Embryonic facial prominence (tissue), 1 donor: Measurements from ENCODE around the gene ZNF101.
"Not testable (repeated sequence)": the region's sequence is repeated elsewhere in the genome, so short reads cannot be mapped to it uniquely, and the experiment has no call there.

Source experiments
- DNase-seq: peaks from one replicate; pipeline ENCODE4 v3.0.0-alpha.2; 2016; ENCODE audit errors: extremely low spot score

Gene ZNF101

DNA sequence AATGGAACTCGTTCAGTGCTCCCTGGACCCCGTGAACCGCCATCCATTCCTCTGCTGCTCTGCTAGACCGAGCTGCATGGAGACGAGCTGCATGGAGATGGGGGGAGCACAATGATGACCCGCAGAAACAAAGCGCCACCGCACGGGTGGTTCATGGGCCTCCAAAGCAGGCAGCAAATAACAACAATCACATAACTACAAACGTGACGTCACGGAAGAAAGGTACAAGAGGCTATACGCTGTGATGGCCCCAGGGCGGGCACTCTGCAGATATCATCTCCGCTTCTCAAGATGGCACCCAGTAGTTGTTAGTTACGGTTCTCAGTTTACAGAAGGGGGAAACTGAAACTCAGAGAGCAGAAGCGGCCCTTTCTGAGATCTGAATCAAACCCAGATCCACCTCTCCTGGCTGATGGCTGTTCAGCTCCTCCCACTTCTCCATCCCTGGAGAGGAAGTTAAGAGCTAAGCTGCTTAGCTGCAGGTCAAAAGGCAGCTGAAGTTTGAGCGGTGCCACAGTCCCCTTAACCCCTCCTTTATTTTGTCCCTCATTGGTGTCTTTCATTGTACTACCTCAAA is 6.9 kb upstream of the ZNF101 start:
- DNase-seq = no peak

DNA sequence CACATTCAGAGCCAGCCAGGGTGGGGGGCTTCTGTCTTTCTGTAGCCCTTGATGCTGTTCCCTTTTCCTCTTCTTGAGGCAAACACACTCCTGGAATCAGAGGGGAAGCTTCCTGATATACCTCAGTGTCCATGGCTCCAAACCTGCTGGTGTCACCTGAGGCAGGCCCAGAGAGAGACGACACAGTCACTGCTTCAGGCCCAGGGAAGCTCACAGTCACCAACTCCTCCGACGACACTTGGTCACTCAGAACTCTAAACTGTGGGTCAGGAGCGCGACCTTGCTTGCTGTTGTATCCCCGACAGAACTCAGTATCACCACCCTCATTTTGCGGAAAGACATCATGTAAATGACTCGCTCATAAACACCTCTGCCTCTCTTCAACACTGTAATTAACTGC is 6.3 kb upstream of the ZNF101 start:
- no peak for DNase-seq

DNA sequence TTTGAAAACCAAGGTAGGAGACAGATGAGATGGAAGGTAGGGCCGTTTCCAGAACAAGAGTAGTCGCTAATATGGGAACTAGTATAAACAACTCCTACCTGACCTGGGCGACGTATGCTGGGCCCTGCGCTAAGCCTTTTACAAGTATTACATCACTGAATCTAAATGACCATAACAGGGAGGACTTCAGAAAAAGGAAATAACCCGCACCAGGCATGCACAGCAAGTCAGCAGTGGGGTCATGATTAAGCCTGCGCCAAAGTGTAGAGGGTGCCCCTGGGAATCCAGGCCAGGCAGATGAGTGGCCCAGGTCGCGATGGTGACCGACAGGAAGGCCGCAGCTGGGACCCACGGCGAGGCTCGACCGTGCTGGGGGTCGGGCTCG is 5.8 kb upstream of the ZNF101 start:
- DNase-seq = no peak

DNA sequence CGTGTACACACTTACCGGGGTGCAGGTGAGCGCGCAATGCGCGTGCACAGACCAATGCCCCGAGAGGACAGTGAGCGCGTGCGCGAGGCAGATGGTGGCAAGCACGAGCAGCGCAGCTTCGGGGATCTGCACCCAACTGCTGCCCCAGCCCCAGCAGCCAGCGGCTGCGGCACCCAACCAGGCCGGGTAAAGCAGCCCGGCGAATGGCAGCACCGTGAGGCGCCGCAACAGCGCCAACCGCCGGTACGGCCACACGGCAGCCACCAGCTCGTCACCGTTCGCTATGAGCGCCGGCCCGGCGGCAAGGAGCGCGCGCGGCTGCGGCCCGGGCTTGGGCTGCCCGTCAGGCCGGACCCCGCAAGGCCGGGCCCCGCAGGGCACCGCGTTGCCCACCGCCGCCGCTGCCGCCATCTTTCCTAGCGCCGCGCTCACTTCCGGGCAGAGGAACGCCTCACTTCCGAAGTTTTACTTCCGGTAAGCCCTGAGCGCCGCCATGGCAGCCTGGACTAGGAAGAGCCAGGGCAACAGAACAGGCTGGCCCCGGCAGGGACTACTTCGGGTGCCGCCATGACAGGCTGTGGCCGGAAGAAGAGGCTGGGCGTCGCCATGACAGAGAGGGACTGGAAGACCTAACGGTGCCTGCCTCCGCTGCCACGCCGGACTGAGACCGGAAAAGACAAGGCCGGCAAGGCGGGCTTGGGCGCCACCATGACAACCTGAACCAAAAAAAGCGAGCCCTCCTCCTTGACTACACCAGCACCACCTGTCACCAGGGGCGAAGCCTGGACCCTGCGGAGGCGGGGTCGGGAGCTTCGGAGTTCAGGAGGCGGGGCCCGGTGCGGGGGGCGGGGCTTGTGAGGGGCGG is 5.2 kb upstream of the ZNF101 start, which contains the start of gene ATP13A1:
ATP13A1 (minus strand) TSS at position 421 of the 865 bp plus-strand sequence; CDS start at position 411, 10 bp downstream.
- DNase-seq = peak; percentile 93

DNA sequence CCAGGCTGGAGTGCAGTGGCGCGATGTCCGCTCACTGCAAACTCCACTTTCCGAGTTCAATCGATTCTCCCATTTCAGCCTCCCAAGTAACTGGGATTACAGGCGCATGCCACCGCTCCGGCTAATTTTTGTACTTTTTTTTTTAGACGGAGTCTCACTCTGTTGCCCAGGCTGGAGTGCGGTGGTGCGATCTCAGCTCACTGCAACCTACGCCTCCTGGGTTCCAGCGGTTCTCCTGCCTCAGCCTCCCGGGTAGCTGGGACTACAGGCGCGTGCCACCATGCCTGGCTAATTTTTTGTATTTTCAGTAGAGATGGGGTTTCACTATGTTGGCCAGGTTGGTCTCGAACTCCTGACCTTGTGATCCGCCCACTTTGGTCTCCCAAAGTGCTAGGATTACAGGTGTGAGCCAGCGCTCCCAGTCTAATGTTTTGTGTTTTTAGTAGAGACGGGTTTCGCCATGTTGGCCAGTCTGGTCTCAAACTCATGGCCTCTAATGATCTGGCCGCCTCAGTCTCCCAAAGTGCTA is 3.2 kb upstream of the ZNF101 start:
- not testable (repeated sequence) for DNase-seq

DNA sequence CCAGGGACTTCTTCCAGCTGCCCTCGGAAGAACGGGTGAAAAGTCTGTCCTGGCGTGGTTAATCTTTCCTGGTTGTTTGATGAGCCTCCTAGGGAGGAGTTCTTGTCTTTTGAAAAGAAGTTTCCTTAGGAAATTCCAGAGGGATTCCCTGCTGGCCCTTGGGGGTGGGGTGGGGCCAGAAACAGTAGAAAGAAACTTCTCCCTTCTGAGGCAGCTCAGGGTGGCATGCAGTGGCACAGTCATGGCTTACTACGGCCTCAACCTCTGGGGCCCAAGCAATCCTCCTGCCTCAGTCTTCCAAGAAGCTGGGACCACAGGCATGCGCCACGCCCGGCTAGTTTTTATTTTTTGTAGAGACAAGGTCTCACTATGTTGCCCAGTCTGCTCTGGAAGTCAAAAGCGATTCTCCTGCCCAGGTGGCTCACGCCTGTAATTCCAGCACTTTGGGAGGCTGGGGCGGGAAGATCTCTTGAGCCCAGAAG is 1.5 kb downstream of the ZNF101 start:
- no peak for DNase-seq

DNA sequence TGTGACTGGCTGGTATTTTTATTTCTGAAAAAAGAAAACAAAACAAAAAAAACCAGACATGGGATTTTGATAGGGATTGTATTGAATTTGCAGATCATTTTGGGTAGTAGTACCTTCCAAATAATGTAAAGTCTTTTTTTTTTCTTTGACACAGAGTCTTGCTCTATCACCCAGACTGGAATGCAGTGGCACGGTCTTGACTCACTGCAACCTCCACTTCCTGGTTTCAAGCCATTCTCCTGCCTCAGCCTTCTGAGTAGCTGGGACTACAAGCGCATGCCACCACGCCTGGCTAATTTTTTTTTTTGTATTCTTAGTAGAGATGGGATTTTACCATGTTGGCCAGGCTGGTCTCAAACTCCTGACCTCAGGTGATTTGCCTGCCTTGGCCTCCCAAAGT is 4.2 kb downstream of the ZNF101 start:
- DNase-seq = no peak

DNA sequence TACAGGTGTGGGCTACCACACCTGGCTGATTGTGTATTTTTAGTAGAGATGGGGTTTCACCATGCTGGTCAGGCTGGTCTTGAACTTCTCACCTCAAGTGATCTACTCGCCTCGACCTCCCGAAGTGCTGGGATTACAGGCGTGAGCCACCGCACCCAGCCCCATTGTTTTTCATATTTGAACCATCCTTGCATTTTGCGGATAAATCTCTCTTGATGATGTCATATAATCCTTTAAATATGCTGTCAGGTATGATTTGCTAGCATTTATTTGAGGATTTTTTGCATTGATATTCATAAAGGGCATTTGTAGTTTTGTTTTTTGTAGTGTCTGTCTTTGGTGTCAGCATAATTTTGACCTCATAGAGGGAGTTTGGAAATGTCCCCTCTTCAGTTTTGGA is 5.7 kb downstream of the ZNF101 start:
- no peak for DNase-seq

DNA sequence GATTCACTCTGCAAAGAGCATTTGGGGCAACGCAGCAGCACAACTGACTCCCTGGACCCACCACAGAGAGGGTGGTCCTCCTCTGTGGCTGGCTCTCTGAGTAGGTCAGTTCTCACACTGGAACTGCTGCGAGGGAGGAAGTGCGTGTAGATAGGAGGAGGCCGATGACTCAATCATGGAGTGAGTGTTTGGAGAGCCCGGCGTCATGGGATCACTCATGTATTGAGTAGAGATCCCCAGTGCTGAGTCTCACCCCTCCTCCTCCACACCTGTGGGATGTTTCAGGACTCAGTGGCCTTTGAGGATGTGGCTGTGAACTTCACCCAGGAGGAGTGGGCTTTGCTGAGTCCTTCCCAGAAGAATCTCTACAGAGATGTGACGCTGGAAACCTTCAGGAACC is 8.9 kb downstream of the ZNF101 start:
- no peak for DNase-seq

DNA sequence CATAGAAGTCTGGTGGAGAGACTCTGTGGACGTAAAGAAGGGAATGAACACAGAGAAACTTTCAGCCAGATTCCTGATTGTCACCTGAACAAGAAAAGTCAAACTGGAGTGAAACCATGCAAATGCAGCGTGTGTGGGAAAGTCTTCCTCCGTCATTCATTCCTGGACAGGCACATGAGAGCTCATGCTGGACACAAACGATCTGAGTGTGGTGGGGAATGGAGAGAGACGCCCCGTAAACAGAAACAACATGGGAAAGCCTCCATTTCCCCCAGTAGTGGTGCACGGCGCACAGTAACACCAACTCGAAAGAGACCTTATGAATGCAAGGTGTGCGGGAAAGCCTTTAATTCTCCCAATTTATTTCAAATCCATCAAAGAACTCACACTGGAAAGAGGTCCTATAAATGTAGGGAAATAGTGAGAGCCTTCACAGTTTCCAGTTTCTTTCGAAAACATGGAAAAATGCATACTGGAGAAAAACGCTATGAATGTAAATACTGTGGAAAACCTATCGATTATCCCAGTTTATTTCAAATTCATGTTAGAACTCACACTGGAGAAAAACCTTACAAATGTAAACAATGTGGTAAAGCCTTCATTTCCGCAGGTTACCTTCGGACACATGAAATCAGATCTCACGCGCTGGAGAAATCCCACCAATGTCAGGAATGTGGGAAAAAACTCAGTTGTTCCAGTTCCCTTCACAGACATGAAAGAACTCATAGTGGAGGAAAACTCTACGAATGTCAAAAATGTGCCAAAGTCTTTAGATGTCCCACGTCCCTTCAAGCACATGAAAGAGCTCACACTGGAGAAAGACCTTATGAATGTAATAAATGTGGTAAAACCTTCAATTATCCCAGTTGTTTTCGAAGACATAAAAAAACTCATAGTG is 10.8 kb downstream of the ZNF101 start:
- DNase-seq = no peak

DNA sequence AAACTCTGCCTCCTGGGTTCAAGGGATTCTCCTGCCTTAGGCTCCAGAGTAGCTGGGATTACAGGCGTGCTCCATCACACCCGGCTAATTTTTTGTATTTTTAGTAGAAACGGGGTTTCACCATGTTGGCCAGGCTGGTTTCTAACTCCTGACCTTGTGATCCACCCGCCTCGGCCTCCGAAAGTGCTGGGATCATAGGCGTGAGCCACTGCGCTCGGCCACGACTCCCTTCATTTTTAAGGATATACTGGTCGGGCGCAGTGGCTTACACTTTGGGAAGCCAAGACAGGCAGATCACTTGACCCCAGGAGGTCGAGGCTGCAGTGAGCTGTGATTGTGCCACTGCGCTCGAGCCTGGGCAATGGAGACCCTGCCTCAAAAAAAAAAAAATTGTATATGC is 17.5 kb downstream of the ZNF101 start:
- DNase-seq = not testable (repeated sequence)

DNA sequence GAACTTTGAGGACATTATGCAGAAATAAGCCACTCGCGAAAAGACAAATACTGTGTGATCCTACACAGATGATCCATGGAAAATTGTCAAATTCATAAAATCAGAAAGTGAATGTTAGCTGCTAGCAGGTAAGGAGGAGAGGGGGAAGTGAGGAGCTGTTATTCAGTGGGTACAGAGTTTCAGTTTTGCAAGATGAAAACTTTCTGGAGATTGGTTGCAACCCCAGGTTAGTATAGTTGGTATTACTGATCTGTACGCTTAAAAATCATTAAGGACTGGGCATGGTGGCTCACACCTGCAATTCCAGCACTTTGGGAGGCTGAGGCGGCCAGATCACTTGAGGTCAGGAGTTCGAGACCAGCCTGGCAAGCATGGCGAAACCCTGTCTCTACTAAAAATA is 17.9 kb downstream of the ZNF101 start:
- DNase-seq = no peak

DNA sequence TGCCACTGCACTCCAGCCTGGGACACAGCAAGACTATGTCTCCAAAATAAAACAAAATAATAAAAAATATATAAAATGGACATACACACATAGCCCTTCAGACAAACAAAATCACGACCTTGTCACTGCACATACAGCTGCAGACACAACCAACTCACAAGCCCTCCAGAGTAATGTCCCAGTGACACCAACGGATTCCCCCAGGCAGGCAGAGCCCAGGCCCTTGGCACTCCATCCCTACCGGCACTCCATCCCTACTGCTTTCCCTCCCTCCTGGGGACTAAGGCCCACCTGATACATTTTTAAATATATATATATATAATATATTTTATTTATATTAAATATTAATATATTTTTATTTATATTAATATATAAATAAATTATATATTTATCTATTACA is 18.5 kb downstream of the ZNF101 start:
- no peak for DNase-seq

DNA sequence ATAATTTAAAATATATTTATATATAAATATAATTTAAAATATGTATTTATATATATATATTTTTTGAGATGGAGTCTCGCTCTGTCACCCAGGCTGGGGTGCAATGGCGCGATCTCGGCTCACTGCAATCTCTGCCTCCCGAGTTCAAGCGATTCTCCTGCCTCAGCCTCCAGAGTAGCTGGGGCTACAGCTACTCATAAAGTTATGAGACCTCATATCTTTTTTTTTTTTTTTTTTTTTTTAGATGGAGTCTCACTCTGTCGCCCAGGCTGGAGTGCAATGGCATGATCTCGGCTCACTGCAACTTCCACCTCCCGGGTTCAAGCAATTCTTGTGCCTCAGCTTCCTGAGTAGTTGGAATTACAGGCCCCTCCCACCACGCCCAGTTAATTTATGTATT is 20.4 kb downstream of the ZNF101 start:
- DNase-seq = not testable (repeated sequence)

DNA sequence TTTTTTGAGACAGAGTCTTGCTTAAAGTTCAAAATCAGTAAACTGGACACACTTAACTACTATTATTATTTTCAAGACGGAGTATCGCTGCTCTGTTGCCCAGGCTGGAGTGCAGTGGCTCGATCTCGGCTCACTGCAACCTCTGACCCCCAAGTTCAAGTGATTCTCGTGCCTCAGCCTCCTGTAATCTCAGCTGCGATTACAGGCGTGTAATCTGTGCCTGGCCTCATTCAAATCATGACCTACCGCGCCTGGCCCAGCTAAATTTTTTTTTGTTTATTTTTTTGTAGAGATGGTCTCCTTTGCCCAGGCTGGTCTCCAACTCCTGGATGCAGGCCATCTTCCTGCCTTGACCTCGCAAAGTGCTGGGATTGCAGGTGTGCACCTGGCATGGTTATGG is 23.0 kb downstream of the ZNF101 start:
- DNase-seq = no peak

DNA sequence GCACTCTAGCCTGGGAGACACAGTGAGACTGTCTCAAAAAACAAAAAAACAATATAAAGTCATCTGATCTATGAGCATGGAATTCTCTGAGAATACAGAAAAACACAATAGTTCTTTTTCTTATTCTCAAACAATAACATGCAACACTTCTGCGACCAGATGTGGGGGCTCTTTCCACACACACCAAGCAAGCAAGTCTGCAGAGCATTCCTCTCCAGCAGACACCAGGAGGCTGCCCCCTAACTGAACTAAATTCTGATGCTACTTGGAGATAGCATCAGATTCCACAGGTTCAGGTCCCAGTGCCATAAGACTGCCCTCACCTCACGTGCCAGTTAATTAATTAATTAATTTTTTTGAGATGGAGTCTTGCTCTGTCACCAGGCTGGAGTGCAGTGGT is 27.7 kb downstream of the ZNF101 start:
- no peak for DNase-seq

DNA sequence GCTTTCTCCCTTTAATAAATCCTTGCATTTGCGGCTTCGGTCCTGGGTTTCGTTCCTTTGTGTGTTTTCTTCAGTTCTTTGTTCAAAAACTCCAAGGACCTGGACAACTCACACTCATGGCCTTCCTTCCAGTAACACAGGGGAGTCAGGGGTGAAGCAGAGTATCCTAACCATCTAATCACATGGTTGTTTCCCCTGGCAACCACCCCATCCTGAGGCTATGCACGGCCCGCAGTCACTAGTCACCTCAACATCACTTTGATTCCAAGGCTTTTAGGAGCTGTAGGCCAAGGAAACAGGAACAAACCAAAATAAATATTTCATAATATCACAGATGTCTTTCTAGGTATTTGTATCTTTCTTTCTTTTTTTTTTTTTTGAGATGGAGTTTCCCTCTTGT is 28.9 kb downstream of the ZNF101 start:
- no peak for DNase-seq

DNA sequence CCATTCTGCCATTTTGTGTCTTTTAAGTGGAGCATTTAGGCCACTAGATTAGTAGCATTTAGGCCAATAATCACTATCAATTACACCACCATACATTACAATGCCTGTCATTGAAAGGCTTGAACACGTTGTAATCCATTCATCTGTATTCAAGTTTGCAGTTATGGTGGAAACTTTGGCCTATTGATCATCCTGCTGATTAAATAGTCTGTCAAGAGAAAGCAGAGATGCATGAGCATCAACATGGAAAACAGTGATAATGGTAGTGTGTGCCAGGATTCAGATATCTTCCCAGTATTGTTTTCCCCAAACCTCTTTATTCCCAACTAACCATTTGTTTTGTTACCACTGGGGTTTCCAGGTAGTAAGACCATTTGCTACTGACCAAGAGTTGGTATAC is 31.9 kb downstream of the ZNF101 start:
- DNase-seq = not testable (repeated sequence)

DNA sequence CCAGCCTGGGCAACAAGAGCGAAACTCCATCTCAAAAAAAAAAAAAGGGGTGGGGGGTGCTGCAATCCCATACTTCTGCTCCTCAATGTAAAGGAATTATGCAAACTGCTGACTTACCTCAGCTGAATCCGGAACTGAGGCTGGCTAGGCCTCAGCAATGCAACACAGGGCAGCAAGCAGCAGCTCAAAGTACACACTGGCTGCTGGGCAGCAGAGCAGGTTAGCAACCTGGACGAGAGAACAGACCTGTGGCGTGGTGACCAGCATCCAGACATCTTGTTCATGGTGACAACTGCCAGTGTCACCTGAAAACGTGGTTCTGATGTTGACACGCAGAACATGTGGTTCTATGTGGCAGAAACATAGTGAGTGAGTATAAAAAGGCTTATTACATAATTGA is 36.2 kb downstream of the ZNF101 start:
- DNase-seq = no peak

DNA sequence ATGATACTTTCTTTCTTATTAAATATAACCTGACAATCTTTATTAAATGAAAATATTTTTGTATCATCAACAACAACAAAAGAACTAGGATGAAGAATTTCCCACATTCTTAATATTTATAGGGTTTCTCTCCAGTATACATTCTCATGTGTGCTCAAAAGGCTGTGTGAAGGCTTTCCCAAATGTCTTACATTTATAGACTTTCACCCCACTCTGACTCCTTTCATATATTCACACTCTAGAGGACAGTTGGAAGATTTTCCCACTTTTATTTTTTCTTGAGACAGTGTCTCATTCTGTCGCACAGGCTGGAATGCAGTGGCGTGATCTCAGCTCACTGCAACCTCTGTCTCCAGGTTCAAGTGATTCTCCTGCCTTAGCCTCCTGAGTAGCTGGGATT is 41.9 kb downstream of the ZNF101 start:
- DNase-seq = no peak

DNA sequence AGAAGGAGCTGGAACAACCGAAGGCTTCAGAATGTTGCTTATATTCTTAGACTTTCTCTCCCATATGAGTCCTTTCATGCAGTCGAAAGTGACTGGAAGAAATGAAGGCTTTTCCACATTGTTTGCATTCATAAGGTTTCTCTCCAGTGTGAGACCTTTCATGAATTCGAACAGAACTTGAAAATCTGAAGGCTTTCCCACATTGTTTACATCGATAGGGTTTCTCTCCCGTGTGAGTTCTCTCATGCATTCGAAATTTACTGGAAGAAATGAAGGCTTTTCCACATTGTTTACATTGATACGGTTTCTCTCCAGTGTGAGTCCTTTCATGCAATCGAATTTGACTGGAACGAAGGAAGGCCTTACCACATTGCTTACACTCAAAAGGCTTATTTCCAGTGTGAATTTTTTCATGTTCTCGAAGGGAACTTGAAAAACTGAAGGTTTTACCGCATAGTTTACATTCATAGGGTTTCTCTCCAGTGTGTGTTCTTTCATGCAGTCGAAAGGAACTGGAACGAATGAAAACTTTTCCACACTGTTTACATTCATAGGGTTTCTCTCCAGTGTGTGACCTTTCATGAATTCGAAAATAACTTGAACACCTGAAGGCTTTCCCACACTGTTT is 42.8 kb downstream of the ZNF101 start:
- no peak for DNase-seq
